Myocyte (in vitro differentiated cells): Measurements from ENCODE around the gene CHRNA5. TPM values are rescaled to one million over a fixed set of nuclear protein-coding genes. Genes with fewer than 3 reads are reported as not detected.
"Not testable (repeated sequence)": the region's sequence is repeated elsewhere in the genome, so short reads cannot be mapped to it uniquely, and the experiment has no call there.

Experiments
- DNase-seq: peaks from one replicate; pipeline ENCODE4 v3.0.0-alpha.2; 2012; ENCODE audit warnings: low read depth
- total RNA-seq: library from RNA; depleted of rRNA; stranded (reverse); fragments of >200 nt; gene quantifications from 2 replicates; pipeline ENCODE4 v1.2.3, GENCODE V29; 2014

The CHRNA5 gene
- total RNA-seq, 1 donor from 2014 or later: 2.0 TPM

- DNase-seq: peak; percentile 17
Observed at GRCh38 chr15:78565951-78566774, 843 bp downstream of the CHRNA5 start.

GRCh38 chr15:78567531-78567930, 2.2 kb downstream of the CHRNA5 start:
- no peak for DNase-seq

GRCh38 chr15:78570710-78571109, 5.4 kb downstream of the CHRNA5 start:
- no peak for DNase-seq

GRCh38 chr15:78571382-78571781, 6.1 kb downstream of the CHRNA5 start:
- no peak for DNase-seq

GRCh38 chr15:78573416-78573815, 8.1 kb downstream of the CHRNA5 start:
- no peak for DNase-seq

GRCh38 chr15:78574944-78575343, 9.6 kb downstream of the CHRNA5 start:
- no peak for DNase-seq

GRCh38 chr15:78597583-78597982, 32.3 kb downstream of the CHRNA5 start:
- DNase-seq: no peak

- no peak for DNase-seq
Observed at GRCh38 chr15:78598348-78598747, 33.0 kb downstream of the CHRNA5 start.

GRCh38 chr15:78599189-78599588, 33.9 kb downstream of the CHRNA5 start:
- no peak for DNase-seq

GRCh38 chr15:78603467-78603866, 38.1 kb downstream of the CHRNA5 start:
- no peak for DNase-seq

- DNase-seq: no peak
Observed at GRCh38 chr15:78604420-78604819, 39.1 kb downstream of the CHRNA5 start.

GRCh38 chr15:78605201-78605600, 39.9 kb downstream of the CHRNA5 start:
- DNase-seq: no peak

GRCh38 chr15:78605680-78606079, 40.4 kb downstream of the CHRNA5 start:
- no peak for DNase-seq

GRCh38 chr15:78609551-78609950, 44.2 kb downstream of the CHRNA5 start:
- DNase-seq: not testable (repeated sequence)

- no peak for DNase-seq
Observed at GRCh38 chr15:78614021-78614420, 48.7 kb downstream of the CHRNA5 start.

GRCh38 chr15:78615151-78615589, 49.9 kb downstream of the CHRNA5 start:
- DNase-seq: no peak

GRCh38 chr15:78616506-78616905, 51.2 kb downstream of the CHRNA5 start:
- DNase-seq: no peak

- no peak for DNase-seq
Observed at GRCh38 chr15:78617076-78617475, 51.8 kb downstream of the CHRNA5 start.

- DNase-seq: peak; percentile 28
Observed at GRCh38 chr15:78617516-78617915, 52.2 kb downstream of the CHRNA5 start.

GRCh38 chr15:78618064-78618463, 52.7 kb downstream of the CHRNA5 start:
- no peak for DNase-seq

GRCh38 chr15:78618490-78618934, 53.2 kb downstream of the CHRNA5 start:
- DNase-seq: peak; percentile 86

GRCh38 chr15:78619022-78619950, 54.0 kb downstream of the CHRNA5 start:
- no peak for DNase-seq
